NT2/D1 (cell line): Measurements from ENCODE around the gene RASGRP2.

Source experiments
- SUZ12 ChIP-seq: IDR thresholded peaks from 2 replicates; pipeline ENCODE4 v1.6.1; 2011; ENCODE audit not compliant: insufficient read length, insufficient read depth; ENCODE audit errors: extremely low read depth
- YY1 ChIP-seq: IDR thresholded peaks from 2 replicates; pipeline ENCODE4 v1.6.1; 2011; ENCODE audit not compliant: insufficient read length, insufficient read depth
- ZNF274 ChIP-seq: IDR thresholded peaks from 2 replicates; pipeline ENCODE4 v1.6.1; 2011; ENCODE audit warnings: mild to moderate bottlenecking, low read depth, low read length

- TF ChIP-seq YY1, result no peak
- no peak for TF ChIP-seq SUZ12
- no peak for TF ChIP-seq ZNF274
Observed at GRCh38 chr11:64745521-64746328, 1.8 kb upstream of the RASGRP2 start.
